ENCODE measurements around the gene CDH23. TPM values are rescaled to one million over a fixed set of nuclear protein-coding genes. Genes with fewer than 3 reads are reported as not detected.

CDH23 gene
- total RNA-seq, 2 donors from 2014 or later, result 28.5 to 58.7 TPM

GRCh38 chr10:71710519-71710918, 313.8 kb downstream of the CDH23 start:
- TF ChIP-seq POLR2A (IDR thresholded peaks at IDR 0.05) (no peak), CTCF (IDR thresholded peaks at IDR 0.05) (no peak)
- Histone ChIP-seq H3K27ac (no peak overlapping the region), H3K36me3 (replicated peaks in 1 of 2; ENCODE audit: insufficient read depth in 1 of 2, low read depth in 2 of 2) (no peaks in the 10 kb centered on the region), H3K4me1 (peaks cover 17% of the 10 kb centered on the region), H3K9me3 (no peaks in the 10 kb centered on the region), H3K4me3 (no peak overlapping the region), H3K27me3 (no peaks in the 10 kb centered on the region)
- ATAC-seq (no peak), DNase-seq (no peak)
- intact Hi-C loops (cut with DNase I), result no loop called here
- WGBS, 2 donors, result 83% methylated on average over 2 of the region's 2 CpGs; no CpG with 5 or more reads in 1 of the 2 donors

GRCh38 chr10:71711052-71711623, 314.4 kb downstream of the CDH23 start:
- 79 to 80% methylated on average over 4 to 6 of the region's 6 CpGs for WGBS, 2 donors
- Histone ChIP-seq H3K4me3 (no peak overlapping the region), H3K9me3 (no peaks in the 10 kb centered on the region), H3K36me3 (replicated peaks in 1 of 2; ENCODE audit: insufficient read depth in 1 of 2, low read depth in 2 of 2) (no peaks in the 10 kb centered on the region), H3K27me3 (no peaks in the 10 kb centered on the region), H3K27ac (no peak overlapping the region), H3K4me1 (peaks cover 17% of the 10 kb centered on the region)
- intact Hi-C loops (cut with DNase I), result no loop called here
- DNase-seq (no peak), ATAC-seq (no peak)
- TF ChIP-seq POLR2A (IDR thresholded peaks at IDR 0.05), result no peak
- no peak for TF ChIP-seq CTCF (IDR thresholded peaks at IDR 0.05)

GRCh38 chr10:71712170-71712569, 315.4 kb downstream of the CDH23 start:
- Histone ChIP-seq H3K9me3 (no peaks in the 10 kb centered on the region), H3K27ac (peak overlapping the region in 1 of 4 donors; percentile 14), H3K27me3 (no peaks in the 10 kb centered on the region), H3K36me3 (replicated peaks in 1 of 2; ENCODE audit: insufficient read depth in 1 of 2, low read depth in 2 of 2) (no peaks in the 10 kb centered on the region), H3K4me3 (no peak overlapping the region), H3K4me1 (peaks cover 17% of the 10 kb centered on the region)
- intact Hi-C loops (cut with DNase I), result no loop called here
- WGBS, 2 donors, result 80 to 83% methylated on average over 2 of the region's 2 CpGs
- DNase-seq (no peak), ATAC-seq (no peak)
- TF ChIP-seq CTCF (IDR thresholded peaks at IDR 0.05), result no peak
- TF ChIP-seq POLR2A (IDR thresholded peaks at IDR 0.05), result no peak

- no peak overlapping the region for H3K4me3 ChIP-seq
- DNase-seq, result no peak
- peak overlapping the region; percentile 14 to 81 (median 62) for H3K27ac ChIP-seq
- no peaks in the 10 kb centered on the region for H3K27me3 ChIP-seq
- H3K36me3 ChIP-seq (replicated peaks in 1 of 2; ENCODE audit: insufficient read depth in 1 of 2, low read depth in 2 of 2), result no peaks in the 10 kb centered on the region
- 61 to 63% methylated on average over 11 to 17 of the region's 17 CpGs for WGBS, 2 donors
- TF ChIP-seq CTCF (IDR thresholded peaks at IDR 0.05), result no peak
- TF ChIP-seq POLR2A (IDR thresholded peaks at IDR 0.05), result no peak
- H3K4me1 ChIP-seq, result peaks cover 17% of the 10 kb centered on the region
- ATAC-seq, result no peak
- intact Hi-C loops (cut with DNase I), result no loop called here
- H3K9me3 ChIP-seq, result no peaks in the 10 kb centered on the region
These were observed 315.9 kb downstream of the CDH23 start for GRCh38 chr10:71712572-71713134.
